Measurements from ENCODE around the gene PTPRM. TPM values are rescaled to one million over a fixed set of nuclear protein-coding genes. Genes with fewer than 3 reads are reported as not detected.

PTPRM gene
- total RNA-seq, 1 experiment from 2014 or later = 6.2 TPM

- no peak overlapping the region for H3T11ph ChIP-seq (ENCODE audit: low read length)
- no peak overlapping the region for H2AFZ ChIP-seq (ENCODE audit: low read length)
- H2BK15ac ChIP-seq (ENCODE audit: low read depth, low read length) = no peak overlapping the region
- H3K27me3 ChIP-seq (ENCODE audit: insufficient read depth, low read length) = no peaks in the 10 kb centered on the region
- no peak overlapping the region for H3K23ac ChIP-seq (ENCODE audit: insufficient read length, low read depth, low read length)
- H3K14ac ChIP-seq (ENCODE audit: insufficient read depth, low read length) = no peak overlapping the region
- no peaks in the 10 kb centered on the region for H3K9me3 Mint-ChIP-seq
- H2BK12ac ChIP-seq (ENCODE audit: insufficient read length, low read depth, low read length) = no peak overlapping the region
- H2BK20ac ChIP-seq (ENCODE audit: low read depth, low read length, poor library complexity, severe bottlenecking) = no peak overlapping the region
- no peaks in the 10 kb centered on the region for H4K20me1 ChIP-seq (ENCODE audit: control insufficient read depth, insufficient read depth, insufficient read length)
- no peaks in the 10 kb centered on the region for H3K4me1 ChIP-seq (ENCODE audit: insufficient read depth, low read length)
- H3K18ac ChIP-seq (ENCODE audit: insufficient read length, low read depth, low read length) = no peak overlapping the region
- no peak overlapping the region for H3K27ac Mint-ChIP-seq
- H2AK5ac ChIP-seq (ENCODE audit: insufficient read length, low read length) = no peak overlapping the region
- H3K4ac ChIP-seq (ENCODE audit: low read depth, low read length) = no peak overlapping the region
- H4K5ac ChIP-seq (ENCODE audit: insufficient read length, low read depth, low read length) = no peak overlapping the region
- H3K27ac ChIP-seq (ENCODE audit: insufficient read length, low read depth, low read length) = no peak overlapping the region
- H3K23me2 ChIP-seq (ENCODE audit: insufficient read length, low read depth, low read length, poor library complexity, severe bottlenecking) = no peaks in the 10 kb centered on the region
- H3K4me1 Mint-ChIP-seq = no peaks in the 10 kb centered on the region
- H3K79me2 ChIP-seq (ENCODE audit: insufficient read depth, low read length) = no peaks in the 10 kb centered on the region
- no peak overlapping the region for H4K91ac ChIP-seq (ENCODE audit: insufficient read length, low read depth, low read length)
- H4K8ac ChIP-seq (replicated peaks; ENCODE audit: insufficient read length, low read depth, low read length) = no peak overlapping the region
- no peak for DNase-seq
- H3K4me3 Mint-ChIP-seq = no peak overlapping the region
- H3K79me1 ChIP-seq (ENCODE audit: insufficient read depth, low read depth, low read length, poor library complexity, severe bottlenecking) = no peaks in the 10 kb centered on the region
- H2BK5ac ChIP-seq (ENCODE audit: insufficient read length, low read length) = no peak overlapping the region
- WGBS (ENCODE audit: extremely low coverage, insufficient read length, low lambda C conversion rate) = no CpG with 5 or more reads among the region's 19 CpGs
- peaks cover 0 to 2% (median 0%) of the 10 kb centered on the region in 3 experiments; a peak in 1 of 7 replicates for H3K36me3 Mint-ChIP-seq (ENCODE audit: insufficient read depth in 1 of 3, low read depth in 3 of 3)
- TF ChIP-seq CTCF (conservative IDR thresholded peaks at IDR 0.05) = no peak
- H3K4me2 ChIP-seq (ENCODE audit: insufficient read depth, insufficient read length, low read length) = no peak overlapping the region
- no peaks in the 10 kb centered on the region for H3K9me3 ChIP-seq (ENCODE audit: control insufficient read depth, low read depth, low read length)
- H3K27me3 Mint-ChIP-seq (ENCODE audit: low read depth) = no peaks in the 10 kb centered on the region
- H3K9ac ChIP-seq (ENCODE audit: extremely low read depth, insufficient read length, low read length) = no peak overlapping the region
- no peak overlapping the region for H3K56ac ChIP-seq (ENCODE audit: insufficient read length, low read depth, low read length)
- no peak overlapping the region for H2BK120ac ChIP-seq (ENCODE audit: low read depth, low read length, poor library complexity, severe bottlenecking)
These were observed 812.2 kb downstream of the PTPRM start for GRCh38 chr18:8379187-8379941.
